SW480 (cell line): ENCODE results near the gene ITGB7.
"Not testable (repeated sequence)": the region's sequence is repeated elsewhere in the genome, so short reads cannot be mapped to it uniquely, and the experiment has no call there.

ENCODE experiments used
- DNase-seq: peaks from one replicate; pipeline ENCODE4 v3.0.0-alpha.2; 2016; ENCODE audit warnings: low spot score

Gene ITGB7

GRCh38 chr12:53217051-53217930 lies 10.2 kb upstream of the ITGB7 start:
- DNase-seq: no peak

GRCh38 chr12:53215497-53215896 lies 8.4 kb upstream of the ITGB7 start:
- DNase-seq: no peak

GRCh38 chr12:53214687-53215455 lies 7.8 kb upstream of the ITGB7 start:
- no peak for DNase-seq

- no peak for DNase-seq
Observed at GRCh38 chr12:53214221-53214620, 7.2 kb upstream of the ITGB7 start.

GRCh38 chr12:53213348-53213747 lies 6.3 kb upstream of the ITGB7 start:
- DNase-seq: peak; percentile 67

- DNase-seq: no peak
Observed at GRCh38 chr12:53212931-53213330, 5.9 kb upstream of the ITGB7 start.

GRCh38 chr12:53211476-53212381 lies 4.7 kb upstream of the ITGB7 start:
- peak; percentile 43 for DNase-seq

GRCh38 chr12:53210843-53211242 lies 3.8 kb upstream of the ITGB7 start:
- no peak for DNase-seq

GRCh38 chr12:53208877-53209463 lies 1.9 kb upstream of the ITGB7 start:
- DNase-seq: no peak

GRCh38 chr12:53208435-53208834 lies 1.4 kb upstream of the ITGB7 start:
- DNase-seq: no peak

- DNase-seq: peak; percentile 73
Observed at GRCh38 chr12:53205747-53206419, 1.2 kb downstream of the ITGB7 start.

- DNase-seq: no peak
Observed at GRCh38 chr12:53204351-53204750, 2.7 kb downstream of the ITGB7 start.

- DNase-seq: not testable (repeated sequence)
Observed at GRCh38 chr12:53202316-53202715, 4.7 kb downstream of the ITGB7 start.

- DNase-seq: no peak
Observed at GRCh38 chr12:53201639-53202038, 5.4 kb downstream of the ITGB7 start.

- DNase-seq: no peak
Observed at GRCh38 chr12:53201177-53201541, 5.9 kb downstream of the ITGB7 start.

- DNase-seq: no peak
Observed at GRCh38 chr12:53200458-53201176, 6.4 kb downstream of the ITGB7 start.

GRCh38 chr12:53200107-53200457 lies 7.0 kb downstream of the ITGB7 start:
- DNase-seq: no peak

- no peak for DNase-seq
Observed at GRCh38 chr12:53199700-53200099, 7.4 kb downstream of the ITGB7 start.

GRCh38 chr12:53198486-53199110 lies 8.5 kb downstream of the ITGB7 start:
- no peak for DNase-seq

GRCh38 chr12:53197011-53197640 lies 9.9 kb downstream of the ITGB7 start:
- no peak for DNase-seq
